GM23338 (cell line): Measurements from ENCODE around the gene STK4.

Source experiments
- CREB1 ChIP-seq: fragments of 250-450 bp; sonication (Bioruptor Pico); IDR thresholded peaks from 2 replicates; pipeline ENCODE4 v1.5.0; 2020; ENCODE audit warnings: low read depth, mild to moderate bottlenecking, moderate library complexity
- CTCF ChIP-seq, 2 experiments: fragments of 200-600 bp in 1 of 2; sonication (generic) in 1 of 2; conservative IDR thresholded peaks; 2 replicates each; pipeline versions ENCODE4 v1.5.1 to v1.6.1; 2016 to 2017; ENCODE audit warnings: antibody characterized with exemption in 2 of 2, low read depth in 2 of 2, mild to moderate bottlenecking in 2 of 2, moderate library complexity in 1 of 2
- ETS1 ChIP-seq: IDR thresholded peaks from 2 replicates; pipeline ENCODE4 v1.6.1; 2016; ENCODE audit warnings: antibody characterized with exemption
- EZH2 ChIP-seq: fragments of 200-600 bp; sonication (generic); IDR thresholded peaks from one replicate; pipeline ENCODE4 v1.8.0; 2017; ENCODE audit warnings: antibody characterized with exemption, mild to moderate bottlenecking, low read depth; ENCODE audit not compliant: unreplicated experiment
- EZH2phosphoT487 ChIP-seq: fragments of 200-600 bp; sonication (generic); IDR thresholded peaks from one replicate; pipeline ENCODE4 v1.8.1; 2018; ENCODE audit warnings: antibody characterized with exemption; ENCODE audit not compliant: unreplicated experiment
- JUNB ChIP-seq: IDR thresholded peaks from one replicate; pipeline ENCODE4 v1.6.1; 2016; ENCODE audit warnings: antibody characterized with exemption; ENCODE audit not compliant: unreplicated experiment
- NANOG ChIP-seq: IDR thresholded peaks from 2 replicates; pipeline ENCODE4 v1.6.1; 2016; ENCODE audit warnings: antibody characterized with exemption, borderline replicate concordance
- POLR2AphosphoS5 ChIP-seq: IDR thresholded peaks from 2 replicates; pipeline ENCODE4 v1.6.1; 2016; ENCODE audit warnings: antibody characterized with exemption, low read depth
- REST ChIP-seq: IDR thresholded peaks from one replicate; pipeline ENCODE4 v1.6.1; 2018; ENCODE audit warnings: antibody characterized with exemption; ENCODE audit not compliant: unreplicated experiment
- STAT1 ChIP-seq: IDR thresholded peaks from one replicate; pipeline ENCODE4 v1.6.1; 2016; ENCODE audit warnings: antibody characterized with exemption; ENCODE audit not compliant: unreplicated experiment
- ZNF114 ChIP-seq: fragments of 250-450 bp; sonication (Bioruptor Pico); IDR thresholded peaks from 2 replicates; pipeline ENCODE4 v1.5.0; 2020; ENCODE audit warnings: mild to moderate bottlenecking, moderate library complexity
- ZNF331 ChIP-seq: fragments of 250-450 bp; sonication (Bioruptor Pico); IDR thresholded peaks from 2 replicates; pipeline ENCODE4 v1.5.0; 2020; ENCODE audit warnings: low read depth, mild to moderate bottlenecking, moderate library complexity

- TF ChIP-seq CTCF (conservative IDR thresholded peaks at IDR 0.05; ENCODE audit: low read depth in 2 of 2) (no peak), POLR2AphosphoS5 (no peak), ETS1 (no peak), EZH2 (no peak), CREB1 (CRISPR knock-in tag) (no peak), EZH2phosphoT487 (no peak), REST (no peak), STAT1 (no peak), JUNB (no peak), ZNF331 (CRISPR knock-in tag) (no peak), ZNF114 (CRISPR knock-in tag) (no peak), NANOG (no peak)
Measured at GRCh38 chr20:44945261-44945660, 21.1 kb upstream of the STK4 start.
